ENCODE data around the gene WDR81. TPM values are rescaled to one million over a fixed set of nuclear protein-coding genes. Genes with fewer than 3 reads are reported as not detected.

WDR81 gene
- polyA plus RNA-seq, 2 donors: 8.5 to 10.7 TPM

- Histone ChIP-seq H3K4me1 (ENCODE audit: control insufficient read depth in 2 of 2, insufficient read depth in 2 of 2, low read length in 1 of 2) (peaks cover 3 to 9% of the 10 kb centered on the region in 2 donors), H3K9me3 (ENCODE audit: control insufficient read depth in 2 of 2, insufficient read depth in 1 of 2, low read depth in 1 of 2, low read length in 1 of 2) (no peaks in the 10 kb centered on the region), H3K27me3 (ENCODE audit: control insufficient read depth in 1 of 2, insufficient read depth in 2 of 2, low read length in 2 of 2) (no peaks in the 10 kb centered on the region), H3K27ac (ENCODE audit: low read depth in 2 of 2, low read length in 1 of 2) (no peak overlapping the region), H3K36me3 (ENCODE audit: control insufficient read depth in 2 of 2, insufficient read depth in 2 of 2, low read length in 1 of 2) (peaks cover 6 to 10% of the 10 kb centered on the region in 2 donors), H3K4me3 (ENCODE audit: low read depth in 1 of 2, low read length in 2 of 2) (no peak overlapping the region)
- WGBS, 2 donors: 79 to 83% methylated on average over 4 of the region's 4 CpGs
These were observed 12.7 kb upstream of the WDR81 start for GRCh38 chr17:1711804-1712203.

GRCh38 chr17:1712271-1712670, 12.2 kb upstream of the WDR81 start:
- Histone ChIP-seq H3K27ac (ENCODE audit: low read depth in 2 of 2, low read length in 1 of 2) (no peak overlapping the region), H3K9me3 (ENCODE audit: control insufficient read depth in 2 of 2, insufficient read depth in 1 of 2, low read depth in 1 of 2, low read length in 1 of 2) (no peaks in the 10 kb centered on the region), H3K36me3 (ENCODE audit: control insufficient read depth in 2 of 2, insufficient read depth in 2 of 2, low read length in 1 of 2) (peaks cover 6 to 10% of the 10 kb centered on the region in 2 donors), H3K27me3 (ENCODE audit: control insufficient read depth in 1 of 2, insufficient read depth in 2 of 2, low read length in 2 of 2) (no peaks in the 10 kb centered on the region), H3K4me1 (ENCODE audit: control insufficient read depth in 2 of 2, insufficient read depth in 2 of 2, low read length in 1 of 2) (peaks cover 3 to 9% of the 10 kb centered on the region in 2 donors), H3K4me3 (ENCODE audit: low read depth in 1 of 2, low read length in 2 of 2) (no peak overlapping the region)
- 83 to 93% methylated on average over 8 of the region's 8 CpGs for WGBS, 2 donors

GRCh38 chr17:1713160-1713877, 11.2 kb upstream of the WDR81 start:
- Histone ChIP-seq H3K27ac (ENCODE audit: low read depth in 2 of 2, low read length in 1 of 2) (peak overlapping the region; percentile 94 to 95), H3K36me3 (ENCODE audit: control insufficient read depth in 2 of 2, insufficient read depth in 2 of 2, low read length in 1 of 2) (peaks cover 6 to 10% of the 10 kb centered on the region in 2 donors), H3K27me3 (ENCODE audit: control insufficient read depth in 1 of 2, insufficient read depth in 2 of 2, low read length in 2 of 2) (no peaks in the 10 kb centered on the region), H3K4me3 (ENCODE audit: low read depth in 1 of 2, low read length in 2 of 2) (peak overlapping the region in 1 of 2 donors; percentile 84), H3K9me3 (ENCODE audit: control insufficient read depth in 2 of 2, insufficient read depth in 1 of 2, low read depth in 1 of 2, low read length in 1 of 2) (no peaks in the 10 kb centered on the region), H3K4me1 (ENCODE audit: control insufficient read depth in 2 of 2, insufficient read depth in 2 of 2, low read length in 1 of 2) (peaks cover 3 to 9% of the 10 kb centered on the region in 2 donors)
- 73 to 75% methylated on average over 10 of the region's 10 CpGs for WGBS, 2 donors

- Histone ChIP-seq H3K4me3 (ENCODE audit: low read depth in 1 of 2, low read length in 2 of 2) (peak overlapping the region; percentile 71 to 84), H3K27ac (ENCODE audit: low read depth in 2 of 2, low read length in 1 of 2) (peak overlapping the region; percentile 94 to 95), H3K27me3 (ENCODE audit: control insufficient read depth in 1 of 2, insufficient read depth in 2 of 2, low read length in 2 of 2) (no peaks in the 10 kb centered on the region), H3K36me3 (ENCODE audit: control insufficient read depth in 2 of 2, insufficient read depth in 2 of 2, low read length in 1 of 2) (peaks cover 6 to 10% of the 10 kb centered on the region in 2 donors), H3K4me1 (ENCODE audit: control insufficient read depth in 2 of 2, insufficient read depth in 2 of 2, low read length in 1 of 2) (peaks cover 3 to 9% of the 10 kb centered on the region in 2 donors), H3K9me3 (ENCODE audit: control insufficient read depth in 2 of 2, insufficient read depth in 1 of 2, low read depth in 1 of 2, low read length in 1 of 2) (no peaks in the 10 kb centered on the region)
- WGBS, 2 donors: 12 to 14% methylated on average over 11 of the region's 11 CpGs
These were observed 10.6 kb upstream of the WDR81 start for GRCh38 chr17:1713878-1714426.

- Histone ChIP-seq H3K27ac (ENCODE audit: low read depth in 2 of 2, low read length in 1 of 2) (peak overlapping the region; percentile 94 to 97), H3K36me3 (ENCODE audit: control insufficient read depth in 2 of 2, insufficient read depth in 2 of 2, low read length in 1 of 2) (peaks cover 6 to 10% of the 10 kb centered on the region in 2 donors), H3K4me1 (ENCODE audit: control insufficient read depth in 2 of 2, insufficient read depth in 2 of 2, low read length in 1 of 2) (peaks cover 3 to 7% of the 10 kb centered on the region in 2 donors), H3K4me3 (ENCODE audit: low read depth in 1 of 2, low read length in 2 of 2) (peak overlapping the region; percentile 71 to 84), H3K9me3 (ENCODE audit: control insufficient read depth in 2 of 2, insufficient read depth in 1 of 2, low read depth in 1 of 2, low read length in 1 of 2) (no peaks in the 10 kb centered on the region), H3K27me3 (ENCODE audit: control insufficient read depth in 1 of 2, insufficient read depth in 2 of 2, low read length in 2 of 2) (no peaks in the 10 kb centered on the region)
- WGBS, 2 donors: 7 to 12% methylated on average over 18 to 19 of the region's 19 CpGs
These were observed 10.0 kb upstream of the WDR81 start for GRCh38 chr17:1714427-1714979.

GRCh38 chr17:1714980-1715802, 9.3 kb upstream of the WDR81 start:
- no peaks in the 10 kb centered on the region for H3K9me3 ChIP-seq (ENCODE audit: control insufficient read depth in 2 of 2, insufficient read depth in 1 of 2, low read depth in 1 of 2, low read length in 1 of 2)
- peak overlapping the region; percentile 94 to 97 for H3K27ac ChIP-seq (ENCODE audit: low read depth in 2 of 2, low read length in 1 of 2)
- peaks cover 6 to 10% of the 10 kb centered on the region in 2 donors for H3K36me3 ChIP-seq (ENCODE audit: control insufficient read depth in 2 of 2, insufficient read depth in 2 of 2, low read length in 1 of 2)
- H3K4me3 ChIP-seq (ENCODE audit: low read depth in 1 of 2, low read length in 2 of 2): peak overlapping the region; percentile 71 to 84
- H3K27me3 ChIP-seq (ENCODE audit: control insufficient read depth in 1 of 2, insufficient read depth in 2 of 2, low read length in 2 of 2): no peaks in the 10 kb centered on the region
- 2 to 3% methylated on average over 27 to 32 of the region's 32 CpGs for WGBS, 2 donors
- H3K4me1 ChIP-seq (ENCODE audit: control insufficient read depth in 2 of 2, insufficient read depth in 2 of 2, low read length in 1 of 2): peaks cover 3 to 7% of the 10 kb centered on the region in 2 donors

- Histone ChIP-seq H3K9me3 (ENCODE audit: control insufficient read depth in 2 of 2, insufficient read depth in 1 of 2, low read depth in 1 of 2, low read length in 1 of 2) (no peaks in the 10 kb centered on the region), H3K4me1 (ENCODE audit: control insufficient read depth in 2 of 2, insufficient read depth in 2 of 2, low read length in 1 of 2) (peaks cover 3 to 5% of the 10 kb centered on the region in 2 donors), H3K36me3 (ENCODE audit: control insufficient read depth in 2 of 2, insufficient read depth in 2 of 2, low read length in 1 of 2) (peaks cover 6 to 10% of the 10 kb centered on the region in 2 donors), H3K27ac (ENCODE audit: low read depth in 2 of 2, low read length in 1 of 2) (peak overlapping the region; percentile 94 to 97), H3K27me3 (ENCODE audit: control insufficient read depth in 1 of 2, insufficient read depth in 2 of 2, low read length in 2 of 2) (no peaks in the 10 kb centered on the region), H3K4me3 (ENCODE audit: low read depth in 1 of 2, low read length in 2 of 2) (peak overlapping the region; percentile 71 to 84)
- 0 to 1% methylated on average over 17 to 22 of the region's 23 CpGs for WGBS, 2 donors
These were observed 8.8 kb upstream of the WDR81 start for GRCh38 chr17:1715803-1716075.

- Histone ChIP-seq H3K36me3 (ENCODE audit: control insufficient read depth in 2 of 2, insufficient read depth in 2 of 2, low read length in 1 of 2) (peaks cover 6 to 10% of the 10 kb centered on the region in 2 donors), H3K27ac (ENCODE audit: low read depth in 2 of 2, low read length in 1 of 2) (peak overlapping the region; percentile 97 to 100), H3K4me3 (ENCODE audit: low read depth in 1 of 2, low read length in 2 of 2) (peak overlapping the region; percentile 71 to 84), H3K4me1 (ENCODE audit: control insufficient read depth in 2 of 2, insufficient read depth in 2 of 2, low read length in 1 of 2) (peaks cover 3 to 5% of the 10 kb centered on the region in 2 donors), H3K9me3 (ENCODE audit: control insufficient read depth in 2 of 2, insufficient read depth in 1 of 2, low read depth in 1 of 2, low read length in 1 of 2) (no peaks in the 10 kb centered on the region), H3K27me3 (ENCODE audit: control insufficient read depth in 1 of 2, insufficient read depth in 2 of 2, low read length in 2 of 2) (no peaks in the 10 kb centered on the region)
- WGBS, 2 donors: 0 to 1% methylated on average over 68 to 70 of the region's 70 CpGs
These were observed 8.2 kb upstream of the WDR81 start for GRCh38 chr17:1716076-1716911.
